Thyroid gland (tissue), 4 donors: Measurements from ENCODE around the gene MCCD1.

Source experiments
- POLR2A ChIP-seq, 2 donors: fragments of 450-650 bp; IDR thresholded peaks; one replicate each; pipeline ENCODE4 v1.6.1; 2017; ENCODE audit warnings: antibody characterized with exemption in 2 of 2, mild to moderate bottlenecking in 2 of 2, moderate library complexity in 1 of 2
- TF ChIP-seq, protein P1 (sequence below), 6 experiments: fragments of 200-600 bp in 3 of 6; fragments of 450-650 bp in 3 of 6; sonication (generic) in 3 of 6; IDR thresholded peaks; one replicate each; pipeline ENCODE4 v1.5.1; 2016 to 2019; ENCODE audit warnings: antibody characterized with exemption in 6 of 6, mild to moderate bottlenecking in 2 of 6, inconsistent platforms in 1 of 6, moderate library complexity in 1 of 6

DNA sequence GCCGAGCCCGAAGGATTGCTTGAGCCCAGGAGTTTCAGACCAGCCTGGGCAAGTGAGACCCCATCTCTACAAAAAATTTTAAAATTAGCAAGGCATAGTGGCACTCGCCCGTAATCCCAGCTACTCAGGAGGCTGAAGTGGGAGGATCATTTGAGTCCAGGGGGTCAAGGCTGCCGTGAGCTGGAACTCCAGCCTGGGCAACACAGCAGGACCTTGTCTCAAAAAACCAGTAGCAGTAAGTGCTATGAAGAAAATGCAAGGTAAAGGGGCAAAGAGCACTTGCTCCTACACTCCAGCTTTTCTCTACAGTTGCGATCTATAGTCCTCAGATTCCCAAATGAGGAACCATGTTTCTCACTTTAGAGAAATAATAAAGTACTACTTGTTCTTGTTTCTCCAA is 14.9 kb downstream of the MCCD1 start:
- no peak for TF ChIP-seq POLR2A (IDR thresholded peaks at IDR 0.05)
- TF ChIP-seq, protein P1, sequence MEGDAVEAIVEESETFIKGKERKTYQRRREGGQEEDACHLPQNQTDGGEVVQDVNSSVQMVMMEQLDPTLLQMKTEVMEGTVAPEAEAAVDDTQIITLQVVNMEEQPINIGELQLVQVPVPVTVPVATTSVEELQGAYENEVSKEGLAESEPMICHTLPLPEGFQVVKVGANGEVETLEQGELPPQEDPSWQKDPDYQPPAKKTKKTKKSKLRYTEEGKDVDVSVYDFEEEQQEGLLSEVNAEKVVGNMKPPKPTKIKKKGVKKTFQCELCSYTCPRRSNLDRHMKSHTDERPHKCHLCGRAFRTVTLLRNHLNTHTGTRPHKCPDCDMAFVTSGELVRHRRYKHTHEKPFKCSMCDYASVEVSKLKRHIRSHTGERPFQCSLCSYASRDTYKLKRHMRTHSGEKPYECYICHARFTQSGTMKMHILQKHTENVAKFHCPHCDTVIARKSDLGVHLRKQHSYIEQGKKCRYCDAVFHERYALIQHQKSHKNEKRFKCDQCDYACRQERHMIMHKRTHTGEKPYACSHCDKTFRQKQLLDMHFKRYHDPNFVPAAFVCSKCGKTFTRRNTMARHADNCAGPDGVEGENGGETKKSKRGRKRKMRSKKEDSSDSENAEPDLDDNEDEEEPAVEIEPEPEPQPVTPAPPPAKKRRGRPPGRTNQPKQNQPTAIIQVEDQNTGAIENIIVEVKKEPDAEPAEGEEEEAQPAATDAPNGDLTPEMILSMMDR (IDR thresholded peaks at IDR 0.05), result no peak
